HepG2 (cell line): Measurements from ENCODE around the gene CYB561. TPM values are rescaled to one million over a fixed set of nuclear protein-coding genes. Genes with fewer than 3 reads are reported as not detected.

ENCODE experiments used
- ATAC-seq: fragments of 200-7000 bp; cut with Tn5 transposase; 3 replicates; pipeline ENCODE4 v1.9.1; 2020; ENCODE audit warnings: mild to moderate bottlenecking, moderate library complexity
- BruUV-seq: library from RNA; stranded (reverse); fragments of 400-500 nt; replicated peaks from 2 replicates; lab custom pipeline; 2021; lab: Mats Ljungman, UMichigan
- CTCF ChIA-PET: fragments of 300-600 bp; formaldehyde crosslinking; extraction: SDS; loops from one replicate; lab custom pipeline; 2021; ENCODE audit warnings: low total read pairs, inconsistent platforms, low intra/inter-chr PET ratio; lab: Yijun Ruan, JAX
- POLR2A ChIA-PET: fragments of 350-600 bp; sonication (Branson Sonifier 250); formaldehyde crosslinking; loops from one replicate; lab custom pipeline; 2020; ENCODE audit warnings: antibody characterized with exemption, inconsistent platforms; lab: Yijun Ruan, JAX
- DNase-seq: peaks from one replicate; pipeline ENCODE4 v3.0.0-alpha.2; 2015; ENCODE audit warnings: low spot score
- FAIRE-seq: peaks from 3 replicates; lab custom pipeline; 2011; peaks lifted over from hg19 to GRCh38; lab: Jason Lieb, UNC
- H2AFZ ChIP-seq: one replicate; pipeline ENCODE4 v1.6.1; 2011; ENCODE audit warnings: low read length, inconsistent platforms
- H3K27ac ChIP-seq: fragments of 300-600 bp; 3 replicates; pipeline ENCODE4 v1.8.0; 2011; ENCODE audit warnings: mixed run types, mild to moderate bottlenecking, mixed read lengths, low read length, inconsistent platforms; ENCODE audit not compliant: insufficient read depth; ENCODE audit errors: extremely low read length
- H3K27me3 ChIP-seq, 2 experiments: fragments of 200-600 bp in 1 of 2; 2 replicates in 1 of 2; 3 replicates in 1 of 2; pipeline versions ENCODE4 v1.6.0 to v1.8.0; 2011; ENCODE audit warnings: low read length in 2 of 2, mild to moderate bottlenecking in 2 of 2, moderate library complexity in 2 of 2, inconsistent platforms in 1 of 2; ENCODE audit not compliant: insufficient read depth in 2 of 2, control insufficient read depth in 1 of 2
- H3K36me3 ChIP-seq, 2 experiments: fragments of 200-600 bp in 1 of 2; replicated peaks in 1 of 2; 2 replicates in 1 of 2; 3 replicates in 1 of 2; pipeline versions ENCODE4 v1.5.1 to v1.8.0; 2011; ENCODE audit warnings: low read length in 2 of 2, inconsistent platforms in 1 of 2; ENCODE audit not compliant: insufficient read depth in 2 of 2, control insufficient read depth in 1 of 2
- H3K4me1 ChIP-seq: 2 replicates; pipeline ENCODE4 v1.5.1; 2012; ENCODE audit warnings: low read length, inconsistent platforms; ENCODE audit not compliant: insufficient read depth
- H3K4me2 ChIP-seq: 2 replicates; pipeline ENCODE4 v1.6.0; 2011; ENCODE audit warnings: low read depth, low read length, inconsistent platforms
- H3K4me3 ChIP-seq, 3 experiments: fragments of 200-600 bp in 1 of 3; sonication (generic), shearing (Covaris generic) in 1 of 3; replicated peaks in 1 of 3; 2 replicates each; pipeline ENCODE4 v1.5.1; 2011 to 2016; ENCODE audit warnings: low read length in 3 of 3, inconsistent platforms in 2 of 3, low read depth in 2 of 3, mild to moderate bottlenecking in 2 of 3, control low read depth in 1 of 3, mixed read lengths in 1 of 3; ENCODE audit not compliant: insufficient read depth in 1 of 3
- H3K79me2 ChIP-seq: one replicate; pipeline ENCODE4 v1.6.1; 2011; ENCODE audit warnings: low read length, inconsistent platforms; ENCODE audit not compliant: insufficient read depth
- H3K9ac ChIP-seq: 2 replicates; pipeline ENCODE4 v1.6.0; 2011; ENCODE audit warnings: mild to moderate bottlenecking, low read depth, low read length, inconsistent platforms; ENCODE audit not compliant: insufficient read depth
- H3K9me3 ChIP-seq: 2 replicates; pipeline ENCODE4 v1.5.1; 2012; ENCODE audit warnings: mild to moderate bottlenecking, low read length
- H4K20me1 ChIP-seq: 2 replicates; pipeline ENCODE4 v1.6.0; 2011; ENCODE audit warnings: inconsistent platforms, mild to moderate bottlenecking, low read length, moderate library complexity; ENCODE audit not compliant: insufficient read depth
- HMG20B ChIP-seq: conservative IDR thresholded peaks from 2 replicates; pipeline ENCODE4 v1.6.1; 2016; ENCODE audit warnings: missing genetic modification reagents, missing compliant biosample characterization
- PHB2 ChIP-seq: fragments of 450-650 bp; IDR thresholded peaks from 2 replicates; pipeline ENCODE4 v1.6.1; 2018; ENCODE audit not compliant: partially characterized antibody
- RFX5 ChIP-seq: IDR thresholded peaks from 2 replicates; pipeline ENCODE4 v1.6.1; 2011; ENCODE audit warnings: low read depth, low read length, improper control_type of control experiment
- TCF7 ChIP-seq: sonication (generic); IDR thresholded peaks from 2 replicates; pipeline ENCODE4 v1.6.1; 2016; ENCODE audit warnings: antibody characterized with exemption, low read depth
- WGBS: methylation state at CpG from one replicate; pipeline ENCODE4 v1.1.6; 2017; ENCODE audit warnings: low lambda C conversion rate; 5-methylcytosine and 5-hydroxymethylcytosine counted together
- in situ Hi-C: cut with HindIII; loops from 2 replicates; pipeline ENCODE4 v1.10.0; 2017; ENCODE audit warnings: low pct_unique_long_range_greater_than_20kb; ENCODE audit not compliant: extremely low pct_ligation_motif_present
- intact Hi-C: fragments of 100-400 bp; cut with micrococcal nuclease; formaldehyde crosslinking; loops from one replicate; pipeline ENCODE4 v1.10.0; 2022; ENCODE audit not compliant: unreplicated experiment
- polyA plus RNA-seq, 8 experiments: library from polyadenylated mRNA; depleted of rRNA in 3 of 8; stranded (reverse) in 7 of 8; unstranded in 1 of 8; fragments of >200 nt; fragmentation: Illumina TruSeq in 4 of 8; extraction: Trizol in 4 of 8; gene quantifications; 2 replicates each; pipeline versions ENCODE4 v1.2.1 to v1.2.3, GENCODE V29; 2011 to 2016; ENCODE audit warnings: low read depth in 4 of 8, missing spikeins in 1 of 8, mixed read lengths in 1 of 8; ENCODE audit not compliant: insufficient read depth in 1 of 8
- total RNA-seq, 5 experiments: library from RNA; depleted of rRNA; stranded (reverse); fragments of >200 nt; fragmentation: Illumina TruSeq; extraction: Trizol; gene quantifications; 2 replicates each; pipeline ENCODE4 v1.2.3, GENCODE V29; 2016; ENCODE audit warnings: low read depth in 1 of 5
- TF ChIP-seq, protein P1 (sequence below): IDR thresholded peaks from 2 replicates; pipeline ENCODE4 v1.6.1; 2016; ENCODE audit warnings: missing compliant biosample characterization, missing genetic modification reagents, borderline replicate concordance
- TF ChIP-seq, protein P2 (sequence below): IDR thresholded peaks from 2 replicates; pipeline ENCODE4 v1.6.1; 2016; ENCODE audit warnings: missing genetic modification reagents, missing compliant biosample characterization

CYB561 gene
- total and polyA plus RNA-seq, 2 of the 13 experiments (the other 11 are each of a cell fraction or from before 2014, with no cell fraction given), result 1.5 to 6.7 TPM

GRCh38 chr17:63492940-63493339, 46.8 kb upstream of the CYB561 start:
- peaks cover 13% of the 10 kb centered on the region for H3K4me1 ChIP-seq
- TF ChIP-seq HMG20B (CRISPR knock-in tag) (no peak), PHB2 (no peak), TCF7 (no peak)
- TF ChIP-seq, protein P1, sequence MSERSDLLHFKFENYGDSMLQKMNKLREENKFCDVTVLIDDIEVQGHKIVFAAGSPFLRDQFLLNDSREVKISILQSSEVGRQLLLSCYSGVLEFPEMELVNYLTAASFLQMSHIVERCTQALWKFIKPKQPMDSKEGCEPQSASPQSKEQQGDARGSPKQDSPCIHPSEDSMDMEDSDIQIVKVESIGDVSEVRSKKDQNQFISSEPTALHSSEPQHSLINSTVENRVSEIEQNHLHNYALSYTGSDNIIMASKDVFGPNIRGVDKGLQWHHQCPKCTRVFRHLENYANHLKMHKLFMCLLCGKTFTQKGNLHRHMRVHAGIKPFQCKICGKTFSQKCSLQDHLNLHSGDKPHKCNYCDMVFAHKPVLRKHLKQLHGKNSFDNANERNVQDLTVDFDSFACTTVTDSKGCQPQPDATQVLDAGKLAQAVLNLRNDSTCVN (CRISPR knock-in tag), result peak; percentile 69; the same call in 1 of the 2 replicates
- no peak for FAIRE-seq
- POLR2A ChIA-PET, result no interaction called here
- in situ Hi-C loops (no loop called here), intact Hi-C loops (no loop called here)
- H3K27ac ChIP-seq, result no peak overlapping the region
- H3K4me3 ChIP-seq, result no peak overlapping the region
- no peaks in the 10 kb centered on the region for H3K9me3 ChIP-seq
- no peak overlapping the region for H3K9ac ChIP-seq
- no peak for ATAC-seq
- H3K27me3 ChIP-seq, result peaks cover 14 to 81% of the 10 kb centered on the region in 2 experiments; a peak in 4 of 5 replicates
- DNase-seq, result no peak
- CTCF ChIA-PET, result no interaction called here
- no peaks in the 10 kb centered on the region for H4K20me1 ChIP-seq
- 69% methylated on average over 5 of the region's 6 CpGs for WGBS
- H3K79me2 ChIP-seq, result no peaks in the 10 kb centered on the region
- no TSS peak for BruUV-seq
- H3K4me2 ChIP-seq, result no peak overlapping the region
- no peak overlapping the region for H2AFZ ChIP-seq
- no peaks in the 10 kb centered on the region for H3K36me3 ChIP-seq

DNA sequence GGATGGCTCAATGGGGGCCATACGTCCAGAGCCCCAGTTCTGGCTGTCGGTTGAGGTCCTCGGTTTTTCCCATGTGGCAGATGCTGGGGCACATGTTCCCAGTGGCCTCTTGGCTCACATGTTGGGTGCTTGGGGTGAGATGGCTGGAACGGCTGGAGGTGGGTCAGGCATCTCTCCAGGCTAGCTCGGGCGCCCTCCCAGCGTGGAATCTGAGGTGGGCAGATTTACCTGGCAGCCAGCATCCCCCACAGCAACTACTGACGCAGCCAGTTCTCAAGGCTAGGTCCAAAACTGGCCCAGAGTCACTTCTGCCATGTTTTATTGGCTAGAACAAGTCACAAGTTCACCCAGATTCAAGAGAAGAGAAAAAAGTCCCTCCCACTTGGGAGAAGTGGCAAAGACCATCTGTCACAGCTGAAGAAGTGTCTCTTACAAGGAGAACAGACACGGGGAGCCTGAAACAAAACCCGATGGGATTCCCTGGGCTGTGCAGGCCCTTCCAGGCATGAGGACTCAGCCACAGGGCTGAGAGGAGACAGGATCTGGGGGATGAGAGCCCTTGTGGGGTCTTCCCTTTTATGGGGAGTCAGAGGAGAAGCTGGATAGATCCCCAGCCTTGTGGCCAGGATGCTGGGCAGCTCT, 46.0 kb upstream of the CYB561 start:
- BruUV-seq, result no TSS peak
- no peak overlapping the region for H3K27ac ChIP-seq
- no peaks in the 10 kb centered on the region for H3K36me3 ChIP-seq
- H3K9me3 ChIP-seq, result no peaks in the 10 kb centered on the region
- in situ Hi-C loops (no loop called here), intact Hi-C loops (no loop called here)
- no peaks in the 10 kb centered on the region for H4K20me1 ChIP-seq
- ChIA-PET POLR2A (no interaction called here), CTCF (no interaction called here)
- peaks cover 11% of the 10 kb centered on the region; the same call in 1 of the 2 replicates for H3K4me1 ChIP-seq
- peaks cover 15 to 90% of the 10 kb centered on the region in 2 experiments; a peak in 4 of 5 replicates for H3K27me3 ChIP-seq
- H2AFZ ChIP-seq, result no peak overlapping the region
- no peak for DNase-seq
- no peak for FAIRE-seq
- H3K79me2 ChIP-seq, result no peaks in the 10 kb centered on the region
- WGBS, result 32% methylated on average over 9 of the region's 10 CpGs
- H3K4me2 ChIP-seq, result no peak overlapping the region
- no peak overlapping the region for H3K4me3 ChIP-seq
- no peak overlapping the region for H3K9ac ChIP-seq
- no peak for ATAC-seq
- TF ChIP-seq RFX5, result peak; percentile 93
- TF ChIP-seq, protein P2, sequence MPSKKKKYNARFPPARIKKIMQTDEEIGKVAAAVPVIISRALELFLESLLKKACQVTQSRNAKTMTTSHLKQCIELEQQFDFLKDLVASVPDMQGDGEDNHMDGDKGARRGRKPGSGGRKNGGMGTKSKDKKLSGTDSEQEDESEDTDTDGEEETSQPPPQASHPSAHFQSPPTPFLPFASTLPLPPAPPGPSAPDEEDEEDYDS (CRISPR knock-in tag), result no peak
